22Rv1 (cell line): Measurements from ENCODE around the gene PPP2R2B.

Experiments
- ZFX ChIP-seq: fragments of 450-650 bp; IDR thresholded peaks from 2 replicates; pipeline ENCODE4 v1.6.1; 2017; ENCODE audit warnings: antibody characterized with exemption, borderline replicate concordance
- TF ChIP-seq, protein P1 (sequence below): fragments of 450-650 bp; IDR thresholded peaks from 2 replicates; pipeline ENCODE4 v1.5.1; 2017; ENCODE audit warnings: mild to moderate bottlenecking

DNA sequence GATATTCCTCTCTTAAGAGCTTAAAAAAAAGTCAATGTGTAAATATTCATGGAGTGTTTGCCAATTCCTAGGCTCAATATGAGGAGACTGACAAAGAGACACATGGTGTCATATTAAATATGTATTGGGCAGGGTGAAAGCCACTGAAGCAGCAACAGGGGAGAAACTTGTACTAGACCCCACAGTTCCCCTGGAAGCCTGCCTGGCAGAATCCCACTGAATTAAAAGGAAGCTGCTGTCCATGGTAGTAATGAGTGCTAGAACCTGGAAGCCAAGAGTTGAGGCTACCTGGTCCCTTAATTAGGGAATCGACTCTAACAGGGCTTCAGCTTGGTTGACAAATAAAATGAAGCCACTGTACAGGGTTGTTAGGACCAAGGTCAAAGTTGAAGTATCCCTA lies 233.2 kb downstream of the PPP2R2B start:
- TF ChIP-seq, protein P1, sequence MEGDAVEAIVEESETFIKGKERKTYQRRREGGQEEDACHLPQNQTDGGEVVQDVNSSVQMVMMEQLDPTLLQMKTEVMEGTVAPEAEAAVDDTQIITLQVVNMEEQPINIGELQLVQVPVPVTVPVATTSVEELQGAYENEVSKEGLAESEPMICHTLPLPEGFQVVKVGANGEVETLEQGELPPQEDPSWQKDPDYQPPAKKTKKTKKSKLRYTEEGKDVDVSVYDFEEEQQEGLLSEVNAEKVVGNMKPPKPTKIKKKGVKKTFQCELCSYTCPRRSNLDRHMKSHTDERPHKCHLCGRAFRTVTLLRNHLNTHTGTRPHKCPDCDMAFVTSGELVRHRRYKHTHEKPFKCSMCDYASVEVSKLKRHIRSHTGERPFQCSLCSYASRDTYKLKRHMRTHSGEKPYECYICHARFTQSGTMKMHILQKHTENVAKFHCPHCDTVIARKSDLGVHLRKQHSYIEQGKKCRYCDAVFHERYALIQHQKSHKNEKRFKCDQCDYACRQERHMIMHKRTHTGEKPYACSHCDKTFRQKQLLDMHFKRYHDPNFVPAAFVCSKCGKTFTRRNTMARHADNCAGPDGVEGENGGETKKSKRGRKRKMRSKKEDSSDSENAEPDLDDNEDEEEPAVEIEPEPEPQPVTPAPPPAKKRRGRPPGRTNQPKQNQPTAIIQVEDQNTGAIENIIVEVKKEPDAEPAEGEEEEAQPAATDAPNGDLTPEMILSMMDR: no peak
- no peak for TF ChIP-seq ZFX
